A549 (cell line): Measurements from ENCODE around the gene C2CD3.

ENCODE experiments used
- HOXA7 ChIP-seq: fragments of 250-450 bp; sonication (Bioruptor Pico); IDR thresholded peaks from 2 replicates; pipeline ENCODE4 v1.5.0; 2020; ENCODE audit warnings: mild to moderate bottlenecking, moderate library complexity
- MYC ChIP-seq: IDR thresholded peaks from 2 replicates; pipeline ENCODE4 v1.6.1; 2012; ENCODE audit warnings: mild to moderate bottlenecking, inconsistent platforms, low read length, improper control_type of control experiment, borderline replicate concordance
- POLR2A ChIP-seq: IDR thresholded peaks from 2 replicates; pipeline ENCODE4 v1.6.1; 2012; ENCODE audit warnings: mild to moderate bottlenecking, low read length
- SMC3 ChIP-seq: fragments of >200 bp; sonication (Bioruptor Twin); formaldehyde crosslinking; IDR thresholded peaks from 3 replicates; pipeline ENCODE4 v1.6.1; 2018; ENCODE audit warnings: inconsistent platforms
- TF ChIP-seq, protein P1 (sequence below): fragments of >200 bp; sonication (Bioruptor Twin); formaldehyde crosslinking; IDR thresholded peaks from 3 replicates; pipeline ENCODE4 v1.5.1; 2016
- TF ChIP-seq, protein P2 (sequence below): fragments of 200-600 bp; sonication (generic); IDR thresholded peaks from 2 replicates; pipeline ENCODE4 v1.6.1; 2016; ENCODE audit warnings: antibody characterized with exemption, mild to moderate bottlenecking, moderate library complexity

DNA sequence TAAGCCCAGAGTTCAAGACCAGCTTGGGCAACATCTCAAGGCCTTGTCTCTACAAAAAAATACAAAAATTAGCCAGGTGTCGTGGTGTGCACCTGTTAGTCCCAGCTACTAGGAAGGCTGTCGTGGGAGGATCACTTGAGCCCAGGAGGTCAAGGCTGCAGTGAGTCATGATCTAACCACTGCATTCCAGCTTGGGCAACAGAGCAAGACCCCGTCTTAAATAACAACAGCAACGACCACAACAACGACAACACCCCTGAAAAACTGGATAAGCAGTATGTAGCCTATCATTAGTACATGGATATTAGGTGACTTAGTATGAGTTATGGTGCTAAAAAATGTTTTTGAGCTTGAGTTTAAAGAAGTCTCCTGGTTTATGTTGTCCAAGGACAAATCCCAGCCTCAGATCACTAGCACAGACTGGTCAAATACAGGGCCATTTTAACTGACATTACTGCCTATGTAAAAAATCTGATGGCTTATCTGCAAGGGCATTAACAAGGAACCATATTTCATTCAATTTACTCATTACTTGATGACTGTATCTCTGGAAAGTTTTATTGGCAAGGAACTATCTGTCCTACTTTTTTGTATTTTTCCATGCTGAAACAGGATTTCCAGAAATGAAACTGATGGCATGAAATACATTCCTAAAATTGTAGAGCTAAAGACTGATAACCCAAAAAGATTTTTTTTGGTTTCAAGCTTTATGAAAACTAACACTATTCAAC, 23.4 kb downstream of the C2CD3 start:
- no peak for TF ChIP-seq SMC3
- no peak for TF ChIP-seq POLR2A
- TF ChIP-seq, protein P1, sequence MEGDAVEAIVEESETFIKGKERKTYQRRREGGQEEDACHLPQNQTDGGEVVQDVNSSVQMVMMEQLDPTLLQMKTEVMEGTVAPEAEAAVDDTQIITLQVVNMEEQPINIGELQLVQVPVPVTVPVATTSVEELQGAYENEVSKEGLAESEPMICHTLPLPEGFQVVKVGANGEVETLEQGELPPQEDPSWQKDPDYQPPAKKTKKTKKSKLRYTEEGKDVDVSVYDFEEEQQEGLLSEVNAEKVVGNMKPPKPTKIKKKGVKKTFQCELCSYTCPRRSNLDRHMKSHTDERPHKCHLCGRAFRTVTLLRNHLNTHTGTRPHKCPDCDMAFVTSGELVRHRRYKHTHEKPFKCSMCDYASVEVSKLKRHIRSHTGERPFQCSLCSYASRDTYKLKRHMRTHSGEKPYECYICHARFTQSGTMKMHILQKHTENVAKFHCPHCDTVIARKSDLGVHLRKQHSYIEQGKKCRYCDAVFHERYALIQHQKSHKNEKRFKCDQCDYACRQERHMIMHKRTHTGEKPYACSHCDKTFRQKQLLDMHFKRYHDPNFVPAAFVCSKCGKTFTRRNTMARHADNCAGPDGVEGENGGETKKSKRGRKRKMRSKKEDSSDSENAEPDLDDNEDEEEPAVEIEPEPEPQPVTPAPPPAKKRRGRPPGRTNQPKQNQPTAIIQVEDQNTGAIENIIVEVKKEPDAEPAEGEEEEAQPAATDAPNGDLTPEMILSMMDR = no peak
- no peak for TF ChIP-seq HOXA7 (CRISPR knock-in tag)
- no peak for TF ChIP-seq MYC
- TF ChIP-seq, protein P2, sequence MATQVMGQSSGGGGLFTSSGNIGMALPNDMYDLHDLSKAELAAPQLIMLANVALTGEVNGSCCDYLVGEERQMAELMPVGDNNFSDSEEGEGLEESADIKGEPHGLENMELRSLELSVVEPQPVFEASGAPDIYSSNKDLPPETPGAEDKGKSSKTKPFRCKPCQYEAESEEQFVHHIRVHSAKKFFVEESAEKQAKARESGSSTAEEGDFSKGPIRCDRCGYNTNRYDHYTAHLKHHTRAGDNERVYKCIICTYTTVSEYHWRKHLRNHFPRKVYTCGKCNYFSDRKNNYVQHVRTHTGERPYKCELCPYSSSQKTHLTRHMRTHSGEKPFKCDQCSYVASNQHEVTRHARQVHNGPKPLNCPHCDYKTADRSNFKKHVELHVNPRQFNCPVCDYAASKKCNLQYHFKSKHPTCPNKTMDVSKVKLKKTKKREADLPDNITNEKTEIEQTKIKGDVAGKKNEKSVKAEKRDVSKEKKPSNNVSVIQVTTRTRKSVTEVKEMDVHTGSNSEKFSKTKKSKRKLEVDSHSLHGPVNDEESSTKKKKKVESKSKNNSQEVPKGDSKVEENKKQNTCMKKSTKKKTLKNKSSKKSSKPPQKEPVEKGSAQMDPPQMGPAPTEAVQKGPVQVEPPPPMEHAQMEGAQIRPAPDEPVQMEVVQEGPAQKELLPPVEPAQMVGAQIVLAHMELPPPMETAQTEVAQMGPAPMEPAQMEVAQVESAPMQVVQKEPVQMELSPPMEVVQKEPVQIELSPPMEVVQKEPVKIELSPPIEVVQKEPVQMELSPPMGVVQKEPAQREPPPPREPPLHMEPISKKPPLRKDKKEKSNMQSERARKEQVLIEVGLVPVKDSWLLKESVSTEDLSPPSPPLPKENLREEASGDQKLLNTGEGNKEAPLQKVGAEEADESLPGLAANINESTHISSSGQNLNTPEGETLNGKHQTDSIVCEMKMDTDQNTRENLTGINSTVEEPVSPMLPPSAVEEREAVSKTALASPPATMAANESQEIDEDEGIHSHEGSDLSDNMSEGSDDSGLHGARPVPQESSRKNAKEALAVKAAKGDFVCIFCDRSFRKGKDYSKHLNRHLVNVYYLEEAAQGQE = no peak
